Endothelial cell of umbilical vein (primary cell): ENCODE measurements around the gene UNC119B. TPM values are rescaled to one million over a fixed set of nuclear protein-coding genes. Genes with fewer than 3 reads are reported as not detected.

Experiments used
- BruUV-seq: library from RNA; stranded (reverse); fragments of 400-500 nt; replicated peaks from 2 replicates; lab custom pipeline; 2021; lab: Mats Ljungman, UMichigan
- CTCF ChIA-PET: fragments of 300-600, 350-600 bp; sonication (Branson Sonifier 250); formaldehyde crosslinking; loops from one replicate; lab custom pipeline; 2021; ENCODE audit warnings: antibody characterized with exemption, inconsistent platforms; lab: Charles Lee
- POLR2A ChIA-PET: fragments of 300-600, 350-600 bp; sonication (Branson Sonifier 250); formaldehyde crosslinking; loops from one replicate; lab custom pipeline; 2021; ENCODE audit warnings: antibody characterized with exemption, inconsistent platforms; lab: Charles Lee
- DNase-seq: peaks from one replicate; pipeline ENCODE4 v3.0.0-alpha.2; 2011; ENCODE audit warnings: low read depth, low spot score
- FAIRE-seq: peaks from 2 replicates; lab custom pipeline; 2011; peaks lifted over from hg19 to GRCh38; lab: Jason Lieb, UNC
- H2AFZ ChIP-seq: 2 replicates; pipeline ENCODE4 v1.6.0; 2012; ENCODE audit warnings: low read depth, low read length, control low read depth, inconsistent platforms
- H3K27ac ChIP-seq: 2 replicates; pipeline ENCODE4 v1.5.1; 2011; ENCODE audit warnings: low read depth, mild to moderate bottlenecking, control low read depth, low read length, moderate library complexity; ENCODE audit not compliant: insufficient read depth
- H3K27me3 ChIP-seq, 2 experiments: 2 replicates each; pipeline versions ENCODE4 v1.6.0 to v1.6.1; 2011; ENCODE audit warnings: low read length in 2 of 2, mixed read lengths in 1 of 2; ENCODE audit not compliant: control insufficient read depth in 2 of 2, insufficient read depth in 2 of 2
- H3K36me3 ChIP-seq, 2 experiments: 2 replicates in 1 of 2; 3 replicates in 1 of 2; pipeline ENCODE4 v1.5.1; 2011; ENCODE audit warnings: low read length in 2 of 2, mild to moderate bottlenecking in 1 of 2, moderate library complexity in 1 of 2; ENCODE audit not compliant: control insufficient read depth in 2 of 2, insufficient read depth in 2 of 2; ENCODE audit errors: extremely low read depth in 1 of 2
- H3K4me1 ChIP-seq: 3 replicates; pipeline ENCODE4 v1.5.1; 2011; ENCODE audit warnings: mild to moderate bottlenecking, low read length; ENCODE audit not compliant: control insufficient read depth, insufficient read depth; ENCODE audit errors: extremely low read depth
- H3K4me2 ChIP-seq: 2 replicates; pipeline ENCODE4 v1.6.1; 2011; ENCODE audit warnings: low read length, control low read depth, mixed read lengths; ENCODE audit not compliant: insufficient read depth
- H3K4me3 ChIP-seq, 3 experiments: fragments of 200-600 bp in 1 of 3; sonication (generic), shearing (Covaris generic) in 1 of 3; replicated peaks in 1 of 3; 2 replicates each; pipeline ENCODE4 v1.5.1; 2011 to 2016; ENCODE audit warnings: control low read depth in 3 of 3, low read length in 3 of 3, mild to moderate bottlenecking in 2 of 3, inconsistent platforms in 1 of 3, low read depth in 1 of 3, moderate library complexity in 1 of 3; ENCODE audit not compliant: insufficient read depth in 1 of 3
- H3K79me2 ChIP-seq: 2 replicates; pipeline ENCODE4 v1.6.0; 2012; ENCODE audit warnings: low read length, inconsistent platforms; ENCODE audit not compliant: control insufficient read depth, insufficient read depth
- H3K9ac ChIP-seq: replicated peaks from 2 replicates; pipeline ENCODE3; 2011; ENCODE audit warnings: low read length, control low read depth; ENCODE audit not compliant: insufficient read depth; ENCODE audit errors: extremely low read depth
- H3K9me1 ChIP-seq: replicated peaks from 3 replicates; pipeline ENCODE4 v1.6.0; 2011; ENCODE audit warnings: mild to moderate bottlenecking, low read length; ENCODE audit not compliant: control insufficient read depth, insufficient read depth; ENCODE audit errors: extremely low read depth
- H3K9me3 ChIP-seq: replicated peaks from 2 replicates; pipeline ENCODE4 v1.5.1; 2012; ENCODE audit warnings: low read length, inconsistent platforms; ENCODE audit not compliant: control insufficient read depth, insufficient read depth
- H4K20me1 ChIP-seq: replicated peaks from 2 replicates; pipeline ENCODE3; 2011; ENCODE audit warnings: mild to moderate bottlenecking, low read length; ENCODE audit not compliant: control insufficient read depth, insufficient read depth; ENCODE audit errors: extremely low read depth
- EZH2 ChIP-seq: IDR thresholded peaks from 2 replicates; pipeline ENCODE4 v1.6.1; 2012; ENCODE audit warnings: borderline replicate concordance, low read depth, mild to moderate bottlenecking, moderate library complexity, low read length, inconsistent platforms; ENCODE audit not compliant: severe bottlenecking
- FOS ChIP-seq: IDR thresholded peaks from 2 replicates; pipeline ENCODE4 v1.6.1; 2011; ENCODE audit warnings: mild to moderate bottlenecking, low read length, moderate library complexity, borderline replicate concordance; ENCODE audit not compliant: insufficient read depth
- GATA2 ChIP-seq: IDR thresholded peaks from 2 replicates; pipeline ENCODE4 v1.7.0; 2011; ENCODE audit warnings: low read depth, mild to moderate bottlenecking, moderate library complexity, mixed read lengths, low read length; ENCODE audit not compliant: insufficient read length, insufficient read depth
- JUN ChIP-seq: IDR thresholded peaks from 2 replicates; pipeline ENCODE4 v1.6.1; 2011; ENCODE audit warnings: borderline replicate concordance, low read depth; ENCODE audit not compliant: insufficient read length, insufficient read depth
- MYC ChIP-seq: IDR thresholded peaks from one replicate; pipeline ENCODE4 v1.6.1; 2011; ENCODE audit warnings: mild to moderate bottlenecking, low read depth, low read length
- POLR2A ChIP-seq: IDR thresholded peaks from 2 replicates; pipeline ENCODE4 v1.6.1; 2012; ENCODE audit warnings: low read depth, mild to moderate bottlenecking, control low read depth, low read length
- POLR2AphosphoS5 ChIP-seq: IDR thresholded peaks from 2 replicates; pipeline ENCODE4 v1.6.1; 2012; ENCODE audit warnings: low read depth, mild to moderate bottlenecking, control low read depth, low read length, moderate library complexity; ENCODE audit not compliant: insufficient read depth
- dilution Hi-C: fragments of 300-500 bp; cut with MboI; formaldehyde crosslinking; loops from one replicate; pipeline ENCODE4 v1.15.0; 2019; ENCODE audit warnings: low sequenced_read_pairs; ENCODE audit not compliant: extremely low pct_ligation_motif_present
- intact Hi-C: fragments of 100-400 bp; cut with micrococcal nuclease; formaldehyde crosslinking; loops from one replicate; pipeline ENCODE4 v1.10.0; 2022
- polyA plus RNA-seq, 4 experiments: library from polyadenylated mRNA; depleted of rRNA in 3 of 4; stranded (reverse) in 3 of 4; unstranded in 1 of 4; fragments of >200 nt; gene quantifications; 2 replicates each; pipeline versions ENCODE4 v1.2.1 to v1.2.3, GENCODE V29; 2011 to 2012; ENCODE audit warnings: missing spikeins in 1 of 4
- total RNA-seq: library from RNA; stranded (reverse); gene quantifications from 2 replicates; pipeline ENCODE4 v1.2.3, GENCODE V29; 2021
- TF ChIP-seq, protein P1 (sequence below): IDR thresholded peaks from 2 replicates; pipeline ENCODE4 v1.6.1; 2011; ENCODE audit not compliant: insufficient read depth, insufficient read length
- TF ChIP-seq, protein P2 (sequence below), 2 donors: IDR thresholded peaks; 1 replicate in 1 of 2; 2 replicates in 1 of 2; pipeline ENCODE4 v1.5.1; 2011; ENCODE audit warnings: low read length in 2 of 2, mild to moderate bottlenecking in 2 of 2, moderate library complexity in 2 of 2, control low read depth in 1 of 2, inconsistent platforms in 1 of 2, low read depth in 1 of 2; ENCODE audit not compliant: insufficient read depth in 1 of 2; ENCODE audit errors: extremely low read depth in 1 of 2

Gene UNC119B
- total and polyA plus RNA-seq, 2 donors (not counting 3 experiments of a cell fraction or from before 2014, with no cell fraction given): 23.1 to 33.7 TPM

DNA sequence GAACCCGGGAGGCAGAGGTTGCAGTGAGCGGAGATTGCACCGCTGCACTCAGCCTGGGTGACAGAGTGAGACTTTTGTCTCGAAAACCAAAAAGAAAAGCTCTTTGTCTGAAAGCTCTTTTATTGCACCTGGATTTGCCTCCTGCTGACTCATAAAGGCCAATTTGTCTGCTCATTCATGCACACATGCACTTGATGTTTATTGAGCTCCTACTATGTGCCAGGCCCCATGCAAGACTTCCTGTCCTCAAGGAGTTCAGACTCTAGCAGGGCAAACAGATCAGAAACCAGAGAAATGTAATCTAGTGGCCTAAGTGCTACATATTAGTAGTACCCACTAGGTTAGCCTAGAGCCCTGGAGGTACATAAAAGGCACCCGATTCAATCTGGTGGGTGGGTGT lies 39.6 kb upstream of the UNC119B start:
- Histone ChIP-seq H3K36me3 (no peaks in the 10 kb centered on the region), H3K79me2 (no peaks in the 10 kb centered on the region), H3K9me3 (no peaks in the 10 kb centered on the region), H3K27ac (no peak overlapping the region), H3K4me3 (no peak overlapping the region), H3K4me1 (no peaks in the 10 kb centered on the region), H3K9me1 (no peaks in the 10 kb centered on the region), H2AFZ (no peak overlapping the region), H3K9ac (no peak overlapping the region), H3K4me2 (no peak overlapping the region), H4K20me1 (no peaks in the 10 kb centered on the region), H3K27me3 (no peaks in the 10 kb centered on the region)
- dilution Hi-C loops (no loop called here), intact Hi-C loops (no loop called here)
- no TSS peak for BruUV-seq
- no peak for TF ChIP-seq POLR2AphosphoS5
- TF ChIP-seq FOS: no peak
- no peak for TF ChIP-seq MYC
- no peak for TF ChIP-seq JUN
- no peak for TF ChIP-seq POLR2A
- TF ChIP-seq EZH2: no peak
- TF ChIP-seq, protein P1, sequence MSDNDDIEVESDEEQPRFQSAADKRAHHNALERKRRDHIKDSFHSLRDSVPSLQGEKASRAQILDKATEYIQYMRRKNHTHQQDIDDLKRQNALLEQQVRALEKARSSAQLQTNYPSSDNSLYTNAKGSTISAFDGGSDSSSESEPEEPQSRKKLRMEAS: no peak
- TF ChIP-seq, protein P2, sequence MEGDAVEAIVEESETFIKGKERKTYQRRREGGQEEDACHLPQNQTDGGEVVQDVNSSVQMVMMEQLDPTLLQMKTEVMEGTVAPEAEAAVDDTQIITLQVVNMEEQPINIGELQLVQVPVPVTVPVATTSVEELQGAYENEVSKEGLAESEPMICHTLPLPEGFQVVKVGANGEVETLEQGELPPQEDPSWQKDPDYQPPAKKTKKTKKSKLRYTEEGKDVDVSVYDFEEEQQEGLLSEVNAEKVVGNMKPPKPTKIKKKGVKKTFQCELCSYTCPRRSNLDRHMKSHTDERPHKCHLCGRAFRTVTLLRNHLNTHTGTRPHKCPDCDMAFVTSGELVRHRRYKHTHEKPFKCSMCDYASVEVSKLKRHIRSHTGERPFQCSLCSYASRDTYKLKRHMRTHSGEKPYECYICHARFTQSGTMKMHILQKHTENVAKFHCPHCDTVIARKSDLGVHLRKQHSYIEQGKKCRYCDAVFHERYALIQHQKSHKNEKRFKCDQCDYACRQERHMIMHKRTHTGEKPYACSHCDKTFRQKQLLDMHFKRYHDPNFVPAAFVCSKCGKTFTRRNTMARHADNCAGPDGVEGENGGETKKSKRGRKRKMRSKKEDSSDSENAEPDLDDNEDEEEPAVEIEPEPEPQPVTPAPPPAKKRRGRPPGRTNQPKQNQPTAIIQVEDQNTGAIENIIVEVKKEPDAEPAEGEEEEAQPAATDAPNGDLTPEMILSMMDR (IDR thresholded peaks at IDR 0.05; ENCODE audit: extremely low read depth in 1 of 2, insufficient read depth in 1 of 2, low read depth in 1 of 2, low read length in 2 of 2): no peak
- TF ChIP-seq GATA2: no peak
- CTCF ChIA-PET: interaction anchor here (3.3 kb wide), 1 partner anchor 21 kb away, joined by 13 read pairs; no protein-coding TSS in a partner anchor
- FAIRE-seq: no peak
- POLR2A ChIA-PET: no interaction called here
- DNase-seq: no peak
